ENCODE measurements around the gene CD79A. TPM values are rescaled to one million over a fixed set of nuclear protein-coding genes. Genes with fewer than 3 reads are reported as not detected.

The CD79A gene
- total and polyA plus RNA-seq, 12 donors = 0.17 to 1.4 (median 0.29) TPM; not detected in 8

- intact Hi-C loops (cut with DNase I) = no loop called here
- DNase-seq = no peak
- Histone ChIP-seq H3K36me3 (no peaks in the 10 kb centered on the region), H3K27me3 (peaks cover 18 to 96% (median 91%) of the 10 kb centered on the region in 7 donors), H3K27ac (no peak overlapping the region), H3K9me3 (no peaks in the 10 kb centered on the region), H3K4me1 (no peaks in the 10 kb centered on the region), H3K4me3 (no peak overlapping the region)
- 5 to 8% methylated on average over 26 of the region's 26 CpGs for WGBS, 2 donors
- TF ChIP-seq CTCF (IDR thresholded peaks at IDR 0.05) = no peak
- ATAC-seq = no peak
Observed at GRCh38 chr19:41920882-41921576, 44.0 kb downstream of the CD79A start.

- ATAC-seq = no peak
Observed at GRCh38 chr19:41921577-41922576, 44.8 kb downstream of the CD79A start.

GRCh38 chr19:41922585-41922984, 45.5 kb downstream of the CD79A start:
- ATAC-seq = no peak

More at GRCh38 chr19:41921577-41922576, 44.8 kb downstream of the CD79A start:
- Histone ChIP-seq H3K4me1 (no peaks in the 10 kb centered on the region), H3K27ac (no peak overlapping the region), H3K27me3 (peaks cover 26 to 96% (median 91%) of the 10 kb centered on the region in 7 donors), H3K9me3 (no peaks in the 10 kb centered on the region), H3K4me3 (no peak overlapping the region), H3K36me3 (no peaks in the 10 kb centered on the region)
- no peak for TF ChIP-seq CTCF (IDR thresholded peaks at IDR 0.05)
- intact Hi-C loops (cut with DNase I) = no loop called here
- 7 to 10% methylated on average over 20 to 22 of the region's 22 CpGs for WGBS, 2 donors
- DNase-seq = no peak

More at GRCh38 chr19:41922585-41922984, 45.5 kb downstream of the CD79A start:
- peaks cover 0 to 1% (median 0%) of the 10 kb centered on the region in 9 donors for H3K4me1 ChIP-seq
- H3K27me3 ChIP-seq = peaks cover 31 to 96% (median 91%) of the 10 kb centered on the region in 7 donors
- intact Hi-C loops (cut with DNase I) = no loop called here
- WGBS, 2 donors = 7 to 14% methylated on average over 18 of the region's 18 CpGs
- DNase-seq = no peak
- no peak overlapping the region for H3K27ac ChIP-seq
- no peak overlapping the region for H3K4me3 ChIP-seq
- no peaks in the 10 kb centered on the region for H3K36me3 ChIP-seq
- no peaks in the 10 kb centered on the region for H3K9me3 ChIP-seq
- TF ChIP-seq CTCF (IDR thresholded peaks at IDR 0.05) = no peak
